Right atrium auricular region (tissue), 2 donors: Measurements from ENCODE around the gene SPATA31D4. TPM values are rescaled to one million over a fixed set of nuclear protein-coding genes. Genes with fewer than 3 reads are reported as not detected.

ENCODE experiments used
- total RNA-seq, 2 donors: library from RNA; depleted of rRNA; stranded (reverse); fragments of >200 nt; gene quantifications; one replicate each; pipeline ENCODE4 v1.1.0, GENCODE V29; 2016

SPATA31D4 gene
- total RNA-seq, 2 donors from 2014 or later, result not detected

Other genes starting within 250 kb of the SPATA31D4 start
- 10 to 100 TPM; 17.1 to 42.8 TPM for gene TLE1, start 238.9 kb upstream of the SPATA31D4 start, total RNA-seq
- not detected for gene SPATA31D3, start 15.1 kb downstream of the SPATA31D4 start, total RNA-seq
- gene SPATA31D1, start 60.3 kb downstream of the SPATA31D4 start, total RNA-seq, result not detected